ENCODE data around the gene ESR1.

DNA sequence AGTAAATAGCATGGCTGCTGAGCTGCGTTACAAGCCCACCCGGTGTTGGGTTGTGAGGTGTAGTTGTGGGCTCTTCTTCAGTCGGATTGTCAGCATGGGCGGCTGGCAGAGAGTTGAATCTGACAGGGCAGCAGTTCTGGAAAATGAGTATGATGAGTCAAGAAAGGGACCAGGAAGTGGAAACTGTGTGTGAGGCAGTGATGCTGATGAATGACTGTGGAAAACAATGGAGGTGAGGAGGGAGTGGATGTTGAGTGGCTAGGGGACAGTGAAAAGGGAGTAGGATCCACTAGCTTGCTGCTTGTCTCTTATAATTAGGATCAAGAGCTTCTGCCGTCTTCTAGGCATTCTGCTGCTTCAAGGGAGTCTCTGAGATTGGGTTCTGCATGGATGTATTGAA is 154.3 kb downstream of the ESR1 start:
- TF ChIP-seq, protein P1, sequence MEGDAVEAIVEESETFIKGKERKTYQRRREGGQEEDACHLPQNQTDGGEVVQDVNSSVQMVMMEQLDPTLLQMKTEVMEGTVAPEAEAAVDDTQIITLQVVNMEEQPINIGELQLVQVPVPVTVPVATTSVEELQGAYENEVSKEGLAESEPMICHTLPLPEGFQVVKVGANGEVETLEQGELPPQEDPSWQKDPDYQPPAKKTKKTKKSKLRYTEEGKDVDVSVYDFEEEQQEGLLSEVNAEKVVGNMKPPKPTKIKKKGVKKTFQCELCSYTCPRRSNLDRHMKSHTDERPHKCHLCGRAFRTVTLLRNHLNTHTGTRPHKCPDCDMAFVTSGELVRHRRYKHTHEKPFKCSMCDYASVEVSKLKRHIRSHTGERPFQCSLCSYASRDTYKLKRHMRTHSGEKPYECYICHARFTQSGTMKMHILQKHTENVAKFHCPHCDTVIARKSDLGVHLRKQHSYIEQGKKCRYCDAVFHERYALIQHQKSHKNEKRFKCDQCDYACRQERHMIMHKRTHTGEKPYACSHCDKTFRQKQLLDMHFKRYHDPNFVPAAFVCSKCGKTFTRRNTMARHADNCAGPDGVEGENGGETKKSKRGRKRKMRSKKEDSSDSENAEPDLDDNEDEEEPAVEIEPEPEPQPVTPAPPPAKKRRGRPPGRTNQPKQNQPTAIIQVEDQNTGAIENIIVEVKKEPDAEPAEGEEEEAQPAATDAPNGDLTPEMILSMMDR (IDR thresholded peaks at IDR 0.05), result no peak
- TF ChIP-seq POLR2A (IDR thresholded peaks at IDR 0.05), result no peak
